Activated B cell treated with CpG ODN at 0.5 μM for 24 hours (primary cell): Measurements from ENCODE around the gene TBC1D22B. TPM values are rescaled to one million over a fixed set of nuclear protein-coding genes. Genes with fewer than 3 reads are reported as not detected.

Experiments
- ATAC-seq: fragments of 200-7000 bp; cut with Tn5 transposase; one replicate; pipeline ENCODE4 v1.10.0; 2021; ENCODE audit warnings: low read depth, mild to moderate bottlenecking, moderate library complexity
- CTCF ChIA-PET: fragments of 350-600 bp; sonication (Branson Sonifier 250); formaldehyde crosslinking; loops from one replicate; lab custom pipeline; 2021; ENCODE audit warnings: antibody characterized with exemption; lab: Charles Lee
- POLR2A ChIA-PET: fragments of 350-600 bp; sonication (Branson Sonifier 250); formaldehyde crosslinking; loops from one replicate; lab custom pipeline; 2021; ENCODE audit warnings: antibody characterized with exemption; lab: Charles Lee
- DNase-seq: peaks from one replicate; pipeline ENCODE4 v3.0.0; 2022
- H3K27ac Mint-ChIP-seq: one replicate; pipeline ENCODE4 v1.8.0; 2020; ENCODE audit warnings: mixed read lengths
- H3K27me3 Mint-ChIP-seq: one replicate; pipeline ENCODE4 v1.8.0; 2021; ENCODE audit warnings: mixed read lengths
- H3K36me3 Mint-ChIP-seq: one replicate; pipeline ENCODE4 v1.8.0; 2021; ENCODE audit warnings: low read depth, mixed read lengths
- H3K4me1 Mint-ChIP-seq: one replicate; pipeline ENCODE4 v1.8.0; 2021; ENCODE audit warnings: mixed read lengths
- H3K4me3 Mint-ChIP-seq: one replicate; pipeline ENCODE4 v1.8.0; 2020; ENCODE audit warnings: mild to moderate bottlenecking, mixed read lengths
- H3K9me3 Mint-ChIP-seq: one replicate; pipeline ENCODE4 v1.8.0; 2020; ENCODE audit warnings: mixed read lengths
- intact Hi-C: fragments of 100-400 bp; cut with micrococcal nuclease; formaldehyde crosslinking; loops from one replicate; pipeline ENCODE4 v1.15.1; 2024
- total RNA-seq: library from RNA; stranded (reverse); gene quantifications from 2 replicates; pipeline ENCODE4 v1.2.3, GENCODE V29; 2022
- TF ChIP-seq, protein P1 (sequence below): fragments of 200-600 bp; IDR thresholded peaks from one replicate; pipeline ENCODE4 v1.8.0; 2022; ENCODE audit warnings: antibody characterized with exemption, mild to moderate bottlenecking

The TBC1D22B gene
- total RNA-seq, 1 donor from 2014 or later: 10.7 TPM

DNA sequence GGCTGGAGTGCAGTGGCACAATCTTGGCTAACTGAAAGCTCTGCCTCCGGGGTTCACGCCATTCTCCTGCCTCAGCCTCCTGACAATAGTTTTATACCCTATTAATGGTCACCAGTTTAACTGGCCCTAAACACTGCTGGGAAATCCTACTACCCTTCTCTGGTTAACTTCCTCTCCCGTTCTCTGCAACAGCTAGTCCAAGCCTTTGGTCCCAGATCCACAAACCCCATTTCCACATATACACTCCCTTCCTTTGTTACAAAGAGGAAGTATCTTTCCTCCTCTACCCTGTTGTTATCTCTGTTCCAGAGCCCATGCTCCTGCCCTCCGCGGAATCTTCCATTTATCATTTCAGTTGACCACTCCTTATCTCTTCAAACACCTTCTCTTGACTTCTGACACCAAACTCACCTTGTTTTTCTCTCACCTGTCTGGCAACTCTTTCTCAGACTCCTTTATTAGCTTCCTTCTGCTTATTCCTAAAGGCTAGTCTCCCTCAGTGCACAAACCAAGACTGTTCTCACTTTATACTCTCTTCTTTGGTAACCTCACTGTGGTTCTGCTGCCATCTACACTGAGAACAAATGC, 25.0 kb upstream of the TBC1D22B start:
- TF ChIP-seq, protein P1, sequence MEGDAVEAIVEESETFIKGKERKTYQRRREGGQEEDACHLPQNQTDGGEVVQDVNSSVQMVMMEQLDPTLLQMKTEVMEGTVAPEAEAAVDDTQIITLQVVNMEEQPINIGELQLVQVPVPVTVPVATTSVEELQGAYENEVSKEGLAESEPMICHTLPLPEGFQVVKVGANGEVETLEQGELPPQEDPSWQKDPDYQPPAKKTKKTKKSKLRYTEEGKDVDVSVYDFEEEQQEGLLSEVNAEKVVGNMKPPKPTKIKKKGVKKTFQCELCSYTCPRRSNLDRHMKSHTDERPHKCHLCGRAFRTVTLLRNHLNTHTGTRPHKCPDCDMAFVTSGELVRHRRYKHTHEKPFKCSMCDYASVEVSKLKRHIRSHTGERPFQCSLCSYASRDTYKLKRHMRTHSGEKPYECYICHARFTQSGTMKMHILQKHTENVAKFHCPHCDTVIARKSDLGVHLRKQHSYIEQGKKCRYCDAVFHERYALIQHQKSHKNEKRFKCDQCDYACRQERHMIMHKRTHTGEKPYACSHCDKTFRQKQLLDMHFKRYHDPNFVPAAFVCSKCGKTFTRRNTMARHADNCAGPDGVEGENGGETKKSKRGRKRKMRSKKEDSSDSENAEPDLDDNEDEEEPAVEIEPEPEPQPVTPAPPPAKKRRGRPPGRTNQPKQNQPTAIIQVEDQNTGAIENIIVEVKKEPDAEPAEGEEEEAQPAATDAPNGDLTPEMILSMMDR: no peak
- Mint-ChIP-seq H3K27me3 (no peaks in the 10 kb centered on the region), H3K27ac (no peak overlapping the region), H3K4me1 (no peaks in the 10 kb centered on the region), H3K36me3 (no peaks in the 10 kb centered on the region), H3K9me3 (no peaks in the 10 kb centered on the region), H3K4me3 (no peak overlapping the region)
- intact Hi-C loops: no loop called here
- no peak for ATAC-seq
- POLR2A ChIA-PET: no interaction called here
- CTCF ChIA-PET: no interaction called here
- no peak for DNase-seq

DNA sequence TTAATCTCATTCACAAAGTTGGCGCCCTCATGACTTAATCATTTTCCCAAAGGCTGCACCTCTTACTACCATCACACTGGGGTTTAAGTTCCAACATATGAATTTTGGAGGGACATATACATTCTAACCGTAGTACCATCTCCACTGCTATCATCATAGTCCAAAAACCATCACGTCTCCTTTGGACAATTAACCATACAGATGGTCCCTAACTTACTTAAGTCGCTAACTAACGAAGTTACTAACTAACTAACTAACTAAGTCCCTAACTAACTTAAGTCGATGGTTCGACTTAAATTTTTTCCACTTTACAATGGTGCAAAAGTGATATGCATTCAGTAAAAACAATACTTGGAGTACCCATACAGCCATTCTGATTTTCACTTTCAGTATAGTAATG, 24.0 kb upstream of the TBC1D22B start:
- no peak overlapping the region for H3K4me3 Mint-ChIP-seq
- no peaks in the 10 kb centered on the region for H3K27me3 Mint-ChIP-seq
- ATAC-seq: no peak
- CTCF ChIA-PET: no interaction called here
- no peaks in the 10 kb centered on the region for H3K9me3 Mint-ChIP-seq
- no peaks in the 10 kb centered on the region for H3K36me3 Mint-ChIP-seq
- no peak overlapping the region for H3K27ac Mint-ChIP-seq
- POLR2A ChIA-PET: no interaction called here
- H3K4me1 Mint-ChIP-seq: no peaks in the 10 kb centered on the region
- DNase-seq: no peak
- intact Hi-C loops: no loop called here
- TF ChIP-seq, protein P1: no peak

DNA sequence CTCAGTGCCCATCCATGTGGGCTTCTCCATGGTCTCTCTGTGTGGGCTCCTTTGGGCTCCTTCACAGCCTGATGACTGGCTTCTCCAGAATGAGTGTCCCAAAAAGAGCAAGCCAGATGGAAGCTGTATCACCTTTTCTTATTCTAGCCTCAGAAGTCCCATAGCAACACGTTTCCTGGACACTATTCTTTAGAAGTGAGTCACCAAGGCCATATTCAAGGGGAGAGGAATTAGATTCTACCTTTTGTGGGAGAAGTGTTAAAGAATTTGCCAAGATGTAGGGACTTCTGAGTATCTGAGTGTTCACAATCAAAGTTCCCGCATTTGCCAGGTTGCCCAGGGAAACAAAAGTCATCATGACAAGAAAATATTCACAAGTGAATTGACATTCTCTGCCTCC, 20.7 kb upstream of the TBC1D22B start:
- peaks cover 11% of the 10 kb centered on the region for H3K4me1 Mint-ChIP-seq
- H3K4me3 Mint-ChIP-seq: no peak overlapping the region
- no peaks in the 10 kb centered on the region for H3K9me3 Mint-ChIP-seq
- intact Hi-C loops: no loop called here
- no peak overlapping the region for H3K27ac Mint-ChIP-seq
- POLR2A ChIA-PET: no interaction called here
- H3K36me3 Mint-ChIP-seq: no peaks in the 10 kb centered on the region
- TF ChIP-seq, protein P1: no peak
- H3K27me3 Mint-ChIP-seq: no peaks in the 10 kb centered on the region
- CTCF ChIA-PET: no interaction called here
- DNase-seq: no peak
- no peak for ATAC-seq

DNA sequence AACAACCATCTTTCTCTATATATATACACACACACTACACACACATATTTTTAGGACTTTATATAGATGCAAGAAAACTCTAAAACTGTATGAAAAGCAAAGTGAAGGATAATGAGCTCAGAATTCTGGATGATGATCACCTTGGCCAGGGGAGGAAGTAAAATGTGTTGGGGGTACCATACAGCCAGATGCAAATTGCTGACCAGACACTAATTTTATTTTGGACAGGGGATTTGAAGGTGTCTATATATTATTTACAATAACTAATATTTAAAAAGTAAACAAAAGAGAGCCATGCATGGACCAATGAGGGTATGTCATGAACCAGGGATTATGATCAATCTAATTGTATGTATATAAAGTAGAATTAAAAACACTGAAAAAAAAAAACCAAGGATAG, 19.8 kb upstream of the TBC1D22B start:
- Mint-ChIP-seq H3K36me3 (no peaks in the 10 kb centered on the region), H3K27ac (no peak overlapping the region), H3K27me3 (no peaks in the 10 kb centered on the region), H3K4me3 (no peak overlapping the region), H3K4me1 (peaks cover 11% of the 10 kb centered on the region), H3K9me3 (no peaks in the 10 kb centered on the region)
- ChIA-PET POLR2A (no interaction called here), CTCF (no interaction called here)
- DNase-seq: no peak
- intact Hi-C loops: no loop called here
- TF ChIP-seq, protein P1: no peak
- ATAC-seq: no peak

DNA sequence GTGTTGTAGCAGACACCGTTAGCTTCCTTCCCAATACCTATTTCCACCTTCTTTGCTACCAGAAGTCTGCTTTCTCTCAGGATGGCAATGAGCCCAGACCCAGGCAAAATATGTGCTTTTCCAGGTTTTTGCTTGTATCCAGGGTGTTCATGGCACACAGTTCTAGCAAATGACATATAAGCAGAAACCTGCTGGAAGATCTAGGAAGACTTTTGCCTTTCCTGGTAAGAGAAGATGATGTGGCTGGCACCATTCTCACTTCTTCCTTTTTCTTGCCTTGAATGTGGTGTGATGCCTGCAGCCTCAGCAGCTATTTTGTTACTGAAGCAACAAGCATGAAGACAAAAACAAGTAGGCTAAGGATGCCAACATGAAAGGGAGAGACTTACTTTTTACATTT, 19.2 kb upstream of the TBC1D22B start:
- H3K4me3 Mint-ChIP-seq: no peak overlapping the region
- TF ChIP-seq, protein P1: no peak
- no peak overlapping the region for H3K27ac Mint-ChIP-seq
- H3K9me3 Mint-ChIP-seq: no peaks in the 10 kb centered on the region
- H3K4me1 Mint-ChIP-seq: peaks cover 11% of the 10 kb centered on the region
- no peaks in the 10 kb centered on the region for H3K27me3 Mint-ChIP-seq
- ATAC-seq (no peak), DNase-seq (no peak)
- ChIA-PET POLR2A (no interaction called here), CTCF (no interaction called here)
- H3K36me3 Mint-ChIP-seq: no peaks in the 10 kb centered on the region
- intact Hi-C loops: no loop called here
